H9 (cell line): ENCODE measurements around the gene BPIFA1. TPM values are rescaled to one million over a fixed set of nuclear protein-coding genes. Genes with fewer than 3 reads are reported as not detected.

Experiments used
- DNase-seq: peaks from one replicate; pipeline ENCODE4 v3.0.0-alpha.2; 2017
- H2AFZ ChIP-seq: one replicate; pipeline ENCODE4 v1.6.1; 2013; ENCODE audit warnings: mild to moderate bottlenecking, low read length, control low read depth, moderate library complexity
- H2AK5ac ChIP-seq: 2 replicates; pipeline ENCODE4 v1.6.1; 2013; ENCODE audit warnings: low read length, control low read depth, mixed read lengths; ENCODE audit not compliant: insufficient read length
- H2BK120ac ChIP-seq: one replicate; pipeline ENCODE4 v1.6.1; 2013; ENCODE audit warnings: low read depth, mild to moderate bottlenecking, low read length, control low read depth, inconsistent platforms; ENCODE audit not compliant: poor library complexity, severe bottlenecking
- H2BK12ac ChIP-seq: 2 replicates; pipeline ENCODE4 v1.6.1; 2013; ENCODE audit warnings: low read length, control low read depth, mixed read lengths, low read depth; ENCODE audit not compliant: insufficient read length
- H2BK15ac ChIP-seq: 2 replicates; pipeline ENCODE4 v1.6.1; 2013; ENCODE audit warnings: low read depth, low read length, control low read depth
- H2BK20ac ChIP-seq: one replicate; pipeline ENCODE4 v1.6.1; 2013; ENCODE audit warnings: low read depth, mild to moderate bottlenecking, low read length, control low read depth, inconsistent platforms; ENCODE audit not compliant: poor library complexity, severe bottlenecking
- H2BK5ac ChIP-seq: 2 replicates; pipeline ENCODE4 v1.6.1; 2013; ENCODE audit warnings: low read length, control low read depth, mixed read lengths; ENCODE audit not compliant: insufficient read length
- H3K14ac ChIP-seq: 2 replicates; pipeline ENCODE4 v1.6.1; 2013; ENCODE audit warnings: low read length, control low read depth; ENCODE audit not compliant: insufficient read depth
- H3K18ac ChIP-seq: 2 replicates; pipeline ENCODE4 v1.6.1; 2013; ENCODE audit warnings: low read depth, mild to moderate bottlenecking, mixed read lengths, low read length, control low read depth; ENCODE audit not compliant: insufficient read length
- H3K23ac ChIP-seq: 2 replicates; pipeline ENCODE4 v1.6.1; 2013; ENCODE audit warnings: low read length, control low read depth, mixed read lengths, low read depth; ENCODE audit not compliant: insufficient read length
- H3K23me2 ChIP-seq: 2 replicates; pipeline ENCODE4 v1.6.1; 2013; ENCODE audit warnings: low read depth, mild to moderate bottlenecking, mixed read lengths, low read length, control low read depth; ENCODE audit not compliant: insufficient read length, poor library complexity, severe bottlenecking
- H3K27ac ChIP-seq: 2 replicates; pipeline ENCODE4 v1.5.1; 2013; ENCODE audit warnings: low read length, control low read depth, mixed read lengths, low read depth; ENCODE audit not compliant: insufficient read length
- H3K27me3 ChIP-seq: 2 replicates; pipeline ENCODE4 v1.6.1; 2013; ENCODE audit warnings: low read length, control low read depth, inconsistent platforms; ENCODE audit not compliant: insufficient read depth
- H3K4ac ChIP-seq: 2 replicates; pipeline ENCODE4 v1.6.1; 2013; ENCODE audit warnings: low read depth, mild to moderate bottlenecking, control low read depth, inconsistent platforms, low read length, moderate library complexity
- H3K4me1 ChIP-seq: 2 replicates; pipeline ENCODE4 v1.6.1; 2013; ENCODE audit warnings: low read length, control low read depth, inconsistent platforms; ENCODE audit not compliant: insufficient read depth
- H3K4me2 ChIP-seq: 2 replicates; pipeline ENCODE4 v1.6.1; 2013; ENCODE audit warnings: low read length, control low read depth, mixed read lengths; ENCODE audit not compliant: insufficient read length, insufficient read depth
- H3K56ac ChIP-seq: 2 replicates; pipeline ENCODE4 v1.6.1; 2013; ENCODE audit warnings: low read depth, mild to moderate bottlenecking, mixed read lengths, low read length, control low read depth; ENCODE audit not compliant: insufficient read length
- H3K79me1 ChIP-seq: 2 replicates; pipeline ENCODE4 v1.6.1; 2013; ENCODE audit warnings: low read depth, mild to moderate bottlenecking, moderate library complexity, low read length, control low read depth, inconsistent platforms; ENCODE audit not compliant: insufficient read depth, poor library complexity, severe bottlenecking
- H3K79me2 ChIP-seq: 2 replicates; pipeline ENCODE4 v1.6.1; 2013; ENCODE audit warnings: low read length, control low read depth, inconsistent platforms; ENCODE audit not compliant: insufficient read depth
- H3K9ac ChIP-seq: 2 replicates; pipeline ENCODE4 v1.6.1; 2013; ENCODE audit warnings: low read length, control low read depth, mixed read lengths; ENCODE audit not compliant: insufficient read length; ENCODE audit errors: extremely low read depth
- H3K9me3 ChIP-seq: one replicate; pipeline ENCODE4 v1.6.1; 2013; ENCODE audit warnings: low read depth, low read length, inconsistent platforms; ENCODE audit not compliant: control insufficient read depth
- H3T11ph ChIP-seq: one replicate; pipeline ENCODE4 v1.6.1; 2013; ENCODE audit warnings: mild to moderate bottlenecking, low read length, control low read depth, inconsistent platforms
- H4K20me1 ChIP-seq: one replicate; pipeline ENCODE4 v1.6.1; 2013; ENCODE audit not compliant: control insufficient read depth, insufficient read length, insufficient read depth
- H4K5ac ChIP-seq: 2 replicates; pipeline ENCODE4 v1.6.1; 2013; ENCODE audit warnings: low read depth, mild to moderate bottlenecking, mixed read lengths, low read length, control low read depth; ENCODE audit not compliant: insufficient read length
- H4K8ac ChIP-seq: replicated peaks from 2 replicates; pipeline ENCODE4 v1.6.1; 2013; ENCODE audit warnings: low read length, control low read depth, mixed read lengths, low read depth; ENCODE audit not compliant: insufficient read length
- H4K91ac ChIP-seq: 2 replicates; pipeline ENCODE4 v1.6.1; 2013; ENCODE audit warnings: low read depth, mild to moderate bottlenecking, moderate library complexity, mixed read lengths, low read length, control low read depth; ENCODE audit not compliant: insufficient read length
- H3K27ac Mint-ChIP-seq, 3 experiments: 2 replicates in 2 of 3; 3 replicates in 1 of 3; pipeline ENCODE4 v1.8.0; 2020 to 2021; ENCODE audit warnings: mixed read lengths in 3 of 3, mild to moderate bottlenecking in 1 of 3, moderate library complexity in 1 of 3
- H3K27me3 Mint-ChIP-seq: 2 replicates; pipeline ENCODE4 v1.8.0; 2021; ENCODE audit warnings: low read depth, mild to moderate bottlenecking, moderate library complexity, mixed read lengths
- H3K36me3 Mint-ChIP-seq, 3 experiments: 2 replicates in 2 of 3; 3 replicates in 1 of 3; pipeline ENCODE4 v1.8.0; 2020 to 2021; ENCODE audit warnings: low read depth in 3 of 3, mixed read lengths in 3 of 3; ENCODE audit not compliant: insufficient read depth in 1 of 3
- H3K4me1 Mint-ChIP-seq, 2 experiments: 2 replicates each; pipeline ENCODE4 v1.8.0; 2020; ENCODE audit warnings: mixed read lengths in 2 of 2
- H3K4me3 Mint-ChIP-seq, 2 experiments: 2 replicates in 1 of 2; 3 replicates in 1 of 2; pipeline ENCODE4 v1.8.0; 2020 to 2021; ENCODE audit warnings: mild to moderate bottlenecking in 2 of 2, mixed read lengths in 2 of 2, moderate library complexity in 1 of 2
- H3K9me3 Mint-ChIP-seq, 2 experiments: 2 replicates in 1 of 2; 3 replicates in 1 of 2; pipeline ENCODE4 v1.8.0; 2020; ENCODE audit warnings: mild to moderate bottlenecking in 2 of 2, mixed read lengths in 2 of 2, moderate library complexity in 1 of 2
- whole genome bisulfite sequencing: extraction: QIAGEN DNeasy Blood & Tissue Kit; methylation state at CpG from one replicate; pipeline ENCODE4 v1.1.7; 2013; ENCODE audit warnings: missing lambda C conversion rate, low lambda C conversion rate, mixed read lengths; ENCODE audit not compliant: insufficient read length; ENCODE audit errors: extremely low coverage; 5-methylcytosine and 5-hydroxymethylcytosine counted together
- total RNA-seq: library from RNA; stranded (reverse); gene quantifications from 2 replicates; pipeline ENCODE4 v1.2.1, GENCODE V29; 2021
- TF ChIP-seq, protein P1 (sequence below): fragments of 200-600 bp; sonication (generic); conservative IDR thresholded peaks from 3 replicates; pipeline ENCODE4 v1.8.0; 2021; ENCODE audit warnings: antibody characterized with exemption, mild to moderate bottlenecking

The BPIFA1 gene
- total RNA-seq, 1 experiment from 2014 or later, result not detected

DNA sequence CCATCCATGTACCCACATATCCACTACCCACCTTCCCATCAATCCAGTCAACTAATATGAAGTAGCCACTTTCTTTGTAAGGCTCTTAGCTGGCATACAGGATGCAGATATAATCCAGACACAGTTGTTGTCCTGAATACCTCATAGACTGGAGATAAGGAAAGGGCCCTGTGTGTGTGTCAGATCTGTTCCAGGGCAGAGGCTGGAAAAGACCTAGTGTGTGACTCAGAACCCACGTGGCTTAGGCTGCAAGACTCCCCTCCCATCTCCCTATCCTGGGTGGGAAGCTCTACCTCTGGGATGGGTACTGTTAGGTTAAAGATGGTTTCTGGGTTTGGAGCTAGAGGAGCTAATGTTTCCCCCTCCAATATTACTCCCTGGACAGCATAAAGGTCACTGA, 3.6 kb downstream of the BPIFA1 start:
- Histone ChIP-seq H3K4ac (no peak overlapping the region), H2AFZ (no peak overlapping the region), H3K9me3 (no peaks in the 10 kb centered on the region), H2AK5ac (no peak overlapping the region), H2BK20ac (no peak overlapping the region), H2BK12ac (no peak overlapping the region), H3K18ac (no peak overlapping the region), H3K79me2 (no peaks in the 10 kb centered on the region), H3K14ac (no peak overlapping the region), H4K20me1 (no peaks in the 10 kb centered on the region), H3K23me2 (no peaks in the 10 kb centered on the region), H3K4me2 (no peak overlapping the region), H3K27ac (no peak overlapping the region), H3K79me1 (no peaks in the 10 kb centered on the region), H2BK5ac (no peak overlapping the region), H2BK15ac (no peak overlapping the region), H4K5ac (no peak overlapping the region), H3T11ph (no peak overlapping the region), H3K4me1 (no peaks in the 10 kb centered on the region), H3K27me3 (no peaks in the 10 kb centered on the region), H3K9ac (no peak overlapping the region), H3K56ac (no peak overlapping the region), H4K91ac (no peak overlapping the region), H3K23ac (no peak overlapping the region), H4K8ac (no peak overlapping the region), H2BK120ac (no peak overlapping the region)
- no peaks in the 10 kb centered on the region for H3K36me3 Mint-ChIP-seq
- no peak overlapping the region for H3K27ac Mint-ChIP-seq
- no peaks in the 10 kb centered on the region for H3K4me1 Mint-ChIP-seq
- no peaks in the 10 kb centered on the region; a peak in 1 of 5 replicates for H3K9me3 Mint-ChIP-seq
- WGBS, result no CpG with 5 or more reads among the region's 1 CpG
- H3K4me3 Mint-ChIP-seq, result no peak overlapping the region
- peaks cover 45% of the 10 kb centered on the region for H3K27me3 Mint-ChIP-seq
- no peak for DNase-seq
- TF ChIP-seq, protein P1, sequence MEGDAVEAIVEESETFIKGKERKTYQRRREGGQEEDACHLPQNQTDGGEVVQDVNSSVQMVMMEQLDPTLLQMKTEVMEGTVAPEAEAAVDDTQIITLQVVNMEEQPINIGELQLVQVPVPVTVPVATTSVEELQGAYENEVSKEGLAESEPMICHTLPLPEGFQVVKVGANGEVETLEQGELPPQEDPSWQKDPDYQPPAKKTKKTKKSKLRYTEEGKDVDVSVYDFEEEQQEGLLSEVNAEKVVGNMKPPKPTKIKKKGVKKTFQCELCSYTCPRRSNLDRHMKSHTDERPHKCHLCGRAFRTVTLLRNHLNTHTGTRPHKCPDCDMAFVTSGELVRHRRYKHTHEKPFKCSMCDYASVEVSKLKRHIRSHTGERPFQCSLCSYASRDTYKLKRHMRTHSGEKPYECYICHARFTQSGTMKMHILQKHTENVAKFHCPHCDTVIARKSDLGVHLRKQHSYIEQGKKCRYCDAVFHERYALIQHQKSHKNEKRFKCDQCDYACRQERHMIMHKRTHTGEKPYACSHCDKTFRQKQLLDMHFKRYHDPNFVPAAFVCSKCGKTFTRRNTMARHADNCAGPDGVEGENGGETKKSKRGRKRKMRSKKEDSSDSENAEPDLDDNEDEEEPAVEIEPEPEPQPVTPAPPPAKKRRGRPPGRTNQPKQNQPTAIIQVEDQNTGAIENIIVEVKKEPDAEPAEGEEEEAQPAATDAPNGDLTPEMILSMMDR, result no peak
